ENCODE data around the gene PRKN. TPM values are rescaled to one million over a fixed set of nuclear protein-coding genes. Genes with fewer than 3 reads are reported as not detected.

PRKN gene
- total and polyA plus RNA-seq, 10 donors = 0.23 to 14.1 (median 7.0) TPM

DNA sequence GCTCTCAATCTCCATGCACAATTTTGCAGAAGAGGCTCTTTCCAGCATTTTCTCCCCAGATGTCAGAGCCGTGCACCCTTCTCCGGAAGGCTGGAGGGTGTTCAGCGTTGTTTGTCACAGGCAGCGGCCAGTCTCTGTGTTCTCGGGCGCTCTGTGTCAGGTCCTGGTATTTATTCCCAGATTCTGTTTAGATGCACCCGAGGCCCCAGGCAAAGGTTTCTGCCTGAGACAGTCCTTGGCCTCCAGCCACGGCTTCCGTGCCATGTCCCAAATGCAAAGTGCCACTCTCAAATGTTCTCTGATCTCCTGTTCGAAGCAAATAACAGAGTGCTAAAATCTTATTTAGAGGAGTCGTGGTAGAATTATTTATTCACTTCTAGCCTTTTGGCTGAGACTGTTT, 1313.4 kb downstream of the PRKN start:
- Histone ChIP-seq H3K27ac (no peak overlapping the region), H3K9me3 (peaks cover 0 to 3% (median 0%) of the 10 kb centered on the region in 8 donors), H3K4me3 (no peak overlapping the region), H3K27me3 (replicated peaks in 1 of 7) (peaks cover 0 to 19% (median 0%) of the 10 kb centered on the region in 7 donors), H3K36me3 (no peaks in the 10 kb centered on the region), H3K4me1 (peaks cover 0 to 3% (median 0%) of the 10 kb centered on the region in 6 donors)
- WGBS, 5 donors = 77 to 91% (median 90%) methylated on average over 11 of the region's 11 CpGs
- TF ChIP-seq, protein P1, sequence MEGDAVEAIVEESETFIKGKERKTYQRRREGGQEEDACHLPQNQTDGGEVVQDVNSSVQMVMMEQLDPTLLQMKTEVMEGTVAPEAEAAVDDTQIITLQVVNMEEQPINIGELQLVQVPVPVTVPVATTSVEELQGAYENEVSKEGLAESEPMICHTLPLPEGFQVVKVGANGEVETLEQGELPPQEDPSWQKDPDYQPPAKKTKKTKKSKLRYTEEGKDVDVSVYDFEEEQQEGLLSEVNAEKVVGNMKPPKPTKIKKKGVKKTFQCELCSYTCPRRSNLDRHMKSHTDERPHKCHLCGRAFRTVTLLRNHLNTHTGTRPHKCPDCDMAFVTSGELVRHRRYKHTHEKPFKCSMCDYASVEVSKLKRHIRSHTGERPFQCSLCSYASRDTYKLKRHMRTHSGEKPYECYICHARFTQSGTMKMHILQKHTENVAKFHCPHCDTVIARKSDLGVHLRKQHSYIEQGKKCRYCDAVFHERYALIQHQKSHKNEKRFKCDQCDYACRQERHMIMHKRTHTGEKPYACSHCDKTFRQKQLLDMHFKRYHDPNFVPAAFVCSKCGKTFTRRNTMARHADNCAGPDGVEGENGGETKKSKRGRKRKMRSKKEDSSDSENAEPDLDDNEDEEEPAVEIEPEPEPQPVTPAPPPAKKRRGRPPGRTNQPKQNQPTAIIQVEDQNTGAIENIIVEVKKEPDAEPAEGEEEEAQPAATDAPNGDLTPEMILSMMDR (IDR thresholded peaks at IDR 0.05 in 8 of 11, conservative IDR thresholded peaks at IDR 0.05 in 3 of 11) = no peak
- TF ChIP-seq POLR2AphosphoS5 (IDR thresholded peaks at IDR 0.05) = no peak
- no peak for DNase-seq
- intact Hi-C loops (cut with DNase I; ENCODE audit: low total_unique reads) = no loop called here

DNA sequence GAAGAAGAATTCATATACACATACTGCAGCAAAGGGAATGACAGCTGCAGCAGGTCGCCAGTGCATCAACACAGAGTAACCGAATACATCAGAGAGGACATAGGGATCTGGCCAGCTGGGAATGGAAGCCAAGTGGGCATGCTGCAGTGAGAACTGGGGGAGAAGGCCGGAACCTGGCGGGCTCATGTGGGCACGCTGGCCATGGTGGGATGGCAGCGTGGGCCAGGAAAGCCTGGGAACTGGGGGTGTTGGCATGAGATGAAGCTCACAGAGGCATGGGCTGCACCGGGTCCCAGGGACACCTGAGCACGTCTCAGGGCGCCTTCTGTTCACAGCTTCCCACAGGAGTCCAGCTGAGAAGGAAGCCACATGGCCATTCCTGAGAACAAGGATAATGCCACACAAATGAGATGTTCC, 1314.2 kb downstream of the PRKN start:
- no peaks in the 10 kb centered on the region for H3K36me3 ChIP-seq
- intact Hi-C loops (cut with DNase I; ENCODE audit: low total_unique reads) = no loop called here
- peaks cover 0 to 3% (median 0%) of the 10 kb centered on the region in 8 donors for H3K9me3 ChIP-seq
- WGBS, 5 donors = 80 to 91% (median 89%) methylated on average over 9 of the region's 9 CpGs
- H3K27ac ChIP-seq = no peak overlapping the region
- TF ChIP-seq POLR2AphosphoS5 (IDR thresholded peaks at IDR 0.05) = no peak
- TF ChIP-seq, protein P1 (IDR thresholded peaks at IDR 0.05 in 8 of 11, conservative IDR thresholded peaks at IDR 0.05 in 3 of 11) = no peak
- TF ChIP-seq POLR2A (IDR thresholded peaks at IDR 0.05) = no peak
- H3K4me1 ChIP-seq = no peaks in the 10 kb centered on the region
- H3K4me3 ChIP-seq = no peak overlapping the region
- H3K27me3 ChIP-seq (replicated peaks in 1 of 7) = peaks cover 0 to 19% (median 0%) of the 10 kb centered on the region in 7 donors
- DNase-seq = no peak

DNA sequence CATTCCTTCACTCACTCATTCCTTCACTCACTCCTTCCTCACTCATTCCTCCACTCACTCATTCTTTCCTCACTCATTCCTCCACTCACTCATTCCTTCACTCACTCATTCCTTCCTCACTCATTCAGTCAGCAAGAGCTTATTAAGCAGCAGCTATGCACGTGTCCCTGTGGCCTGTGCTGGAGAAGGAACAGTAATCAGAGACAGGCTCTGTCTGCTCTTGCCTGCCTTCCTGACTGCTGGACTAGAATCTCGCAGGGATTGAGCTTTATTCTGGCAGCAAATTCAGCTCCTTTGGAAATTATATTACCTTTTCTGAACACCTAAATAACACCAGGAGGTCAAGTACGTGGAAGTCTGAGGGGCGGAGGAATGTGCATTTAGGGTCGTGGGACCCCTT, 1314.8 kb downstream of the PRKN start:
- peaks cover 0 to 16% (median 0%) of the 10 kb centered on the region in 7 donors for H3K27me3 ChIP-seq (replicated peaks in 1 of 7)
- DNase-seq = no peak
- peaks cover 0 to 3% (median 0%) of the 10 kb centered on the region in 8 donors for H3K9me3 ChIP-seq
- intact Hi-C loops (cut with DNase I; ENCODE audit: low total_unique reads) = no loop called here
- TF ChIP-seq POLR2A (IDR thresholded peaks at IDR 0.05) (no peak), POLR2AphosphoS5 (IDR thresholded peaks at IDR 0.05) (no peak)
- TF ChIP-seq, protein P1 (IDR thresholded peaks at IDR 0.05 in 8 of 11, conservative IDR thresholded peaks at IDR 0.05 in 3 of 11) = no peak
- 84 to 91% (median 90%) methylated on average over 5 of the region's 5 CpGs for WGBS, 5 donors
- no peaks in the 10 kb centered on the region for H3K36me3 ChIP-seq
- H3K4me3 ChIP-seq = no peak overlapping the region
- no peaks in the 10 kb centered on the region for H3K4me1 ChIP-seq
- no peak overlapping the region for H3K27ac ChIP-seq

DNA sequence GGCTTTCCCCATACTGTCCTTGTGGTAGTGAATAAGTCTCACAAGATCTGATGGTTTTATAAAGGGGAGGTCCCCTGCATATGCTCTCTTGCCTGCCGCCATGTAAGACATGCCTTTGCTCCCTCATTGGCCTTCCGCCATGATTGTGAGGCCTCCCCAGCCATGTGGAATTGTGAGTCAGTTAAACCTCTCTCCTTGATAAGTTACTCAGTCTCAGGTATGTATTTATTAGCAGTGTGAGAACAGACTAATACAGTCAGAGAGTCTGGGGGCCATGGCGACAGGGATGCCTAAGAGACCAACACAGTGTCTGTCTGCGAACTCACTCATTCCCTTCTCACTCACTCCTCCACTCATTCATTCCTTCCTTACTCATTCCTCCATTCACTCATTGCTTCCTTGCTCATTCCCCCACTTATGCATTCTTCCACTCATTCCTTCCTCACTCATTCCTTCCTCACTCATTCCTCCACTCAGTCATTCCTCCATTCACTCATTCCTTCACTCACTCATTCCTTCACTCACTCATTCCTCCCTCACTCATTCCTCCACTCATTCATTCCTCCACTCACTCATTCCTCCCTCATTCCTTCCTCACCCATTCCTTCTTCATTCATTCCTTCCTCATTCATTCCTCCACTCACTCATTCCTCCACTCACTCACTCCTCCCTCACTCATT, 1316.2 kb downstream of the PRKN start:
- H3K27ac ChIP-seq = no peak overlapping the region
- TF ChIP-seq, protein P1 (IDR thresholded peaks at IDR 0.05 in 8 of 11, conservative IDR thresholded peaks at IDR 0.05 in 3 of 11) = no peak
- TF ChIP-seq POLR2AphosphoS5 (IDR thresholded peaks at IDR 0.05) (no peak), POLR2A (IDR thresholded peaks at IDR 0.05) (no peak)
- WGBS, 5 donors = 94 to 98% (median 94%) methylated on average over 4 of the region's 4 CpGs
- H3K4me3 ChIP-seq = no peak overlapping the region
- peaks cover 0 to 3% (median 0%) of the 10 kb centered on the region in 8 donors for H3K9me3 ChIP-seq
- H3K36me3 ChIP-seq = no peaks in the 10 kb centered on the region
- no peak for DNase-seq
- intact Hi-C loops (cut with DNase I; ENCODE audit: low total_unique reads) = no loop called here
- H3K27me3 ChIP-seq (replicated peaks in 1 of 7) = peaks cover 0 to 7% (median 0%) of the 10 kb centered on the region in 7 donors
- no peaks in the 10 kb centered on the region for H3K4me1 ChIP-seq
